NCI-H748 (cell line): ENCODE data around the gene SLC2A5.

ENCODE experiments used
- DNase-seq: peaks from one replicate; lab custom pipeline; 2025; ENCODE audit not compliant: unreplicated experiment; lab: John Stamatoyannopoulos, UW

SLC2A5 gene

GRCh38 chr1:9062846-9063245 is 6.6 kb downstream of the SLC2A5 start:
- DNase-seq = no peak

GRCh38 chr1:9062021-9062471 is 7.4 kb downstream of the SLC2A5 start:
- no peak for DNase-seq

GRCh38 chr1:9061252-9061960 is 8.0 kb downstream of the SLC2A5 start:
- DNase-seq = no peak

GRCh38 chr1:9059891-9060744 is 9.3 kb downstream of the SLC2A5 start:
- DNase-seq = no peak

- no peak for DNase-seq
These were observed 11.0 kb downstream of the SLC2A5 start for GRCh38 chr1:9058465-9058864.

GRCh38 chr1:9057851-9058250 is 11.6 kb downstream of the SLC2A5 start:
- DNase-seq = no peak

- no peak for DNase-seq
These were observed 17.0 kb downstream of the SLC2A5 start for GRCh38 chr1:9052272-9053049.

- DNase-seq = no peak
These were observed 18.1 kb downstream of the SLC2A5 start for GRCh38 chr1:9051379-9051778.

- DNase-seq = no peak
These were observed 18.6 kb downstream of the SLC2A5 start for GRCh38 chr1:9050803-9051202.

- DNase-seq = no peak
These were observed 20.9 kb downstream of the SLC2A5 start for GRCh38 chr1:9048551-9048950.

GRCh38 chr1:9047019-9047418 is 22.4 kb downstream of the SLC2A5 start:
- DNase-seq = no peak

- no peak for DNase-seq
These were observed 23.4 kb downstream of the SLC2A5 start for GRCh38 chr1:9045861-9046510.

- DNase-seq = no peak
These were observed 25.2 kb downstream of the SLC2A5 start for GRCh38 chr1:9044236-9044635.

- no peak for DNase-seq
These were observed 27.2 kb downstream of the SLC2A5 start for GRCh38 chr1:9042272-9042671.

GRCh38 chr1:9041116-9041779 is 28.2 kb downstream of the SLC2A5 start:
- no peak for DNase-seq

- DNase-seq = no peak
These were observed 28.8 kb downstream of the SLC2A5 start for GRCh38 chr1:9040659-9041030.

- no peak for DNase-seq
These were observed 29.4 kb downstream of the SLC2A5 start for GRCh38 chr1:9039761-9040658.

- no peak for DNase-seq
These were observed 30.3 kb downstream of the SLC2A5 start for GRCh38 chr1:9038881-9039760.

GRCh38 chr1:9038338-9038650 is 31.1 kb downstream of the SLC2A5 start:
- no peak for DNase-seq
